NCI-H1048 (cell line): Measurements from ENCODE around the gene ATAT1.

Experiments
- DNase-seq: peaks from one replicate; lab custom pipeline; 2025; lab: John Stamatoyannopoulos, UW

Gene ATAT1

DNA sequence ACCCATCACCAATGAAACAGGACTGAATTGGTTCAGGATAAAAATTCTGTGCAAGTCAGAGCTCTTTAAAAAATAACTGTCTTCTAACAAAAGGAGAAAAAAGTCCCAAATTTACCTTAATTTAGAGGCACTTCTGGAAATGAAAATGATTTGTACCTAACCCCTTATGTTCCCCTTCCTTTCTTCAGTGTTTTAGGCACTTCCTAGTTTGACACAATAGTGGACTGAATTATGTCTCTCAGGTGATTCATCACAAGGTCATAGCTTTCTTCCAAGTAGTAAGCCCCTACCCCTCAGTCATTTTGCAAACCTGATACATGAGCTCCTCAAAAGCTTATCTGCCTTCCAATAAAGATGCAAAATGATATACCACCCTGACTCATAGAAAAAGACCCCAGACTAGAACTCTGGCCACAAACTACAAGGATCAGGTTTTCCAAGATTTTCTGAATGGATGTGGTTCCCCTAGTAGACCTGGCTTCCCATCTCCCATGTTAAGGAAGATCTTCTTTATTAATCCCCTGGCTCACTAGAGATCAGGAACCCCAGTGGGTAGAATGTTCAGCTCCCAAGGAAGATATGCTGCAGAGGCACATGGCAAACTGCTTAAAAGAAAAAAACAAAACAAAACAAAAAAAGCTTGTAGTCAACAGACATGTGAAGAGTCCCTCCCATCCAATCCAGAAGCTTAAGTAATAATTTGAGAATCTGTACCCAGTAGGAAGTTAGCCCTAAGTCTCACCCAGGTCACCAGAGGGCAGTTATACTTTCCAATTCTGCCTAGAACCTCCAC is 13.2 kb upstream of the ATAT1 start:
- no peak for DNase-seq

GRCh38 chr6:30614044-30614842 is 12.4 kb upstream of the ATAT1 start:
- DNase-seq, result no peak

GRCh38 chr6:30614843-30615218 is 11.8 kb upstream of the ATAT1 start:
- peak; percentile 70 for DNase-seq

GRCh38 chr6:30615219-30615957 is 11.3 kb upstream of the ATAT1 start:
- DNase-seq, result peak; percentile 29

- DNase-seq, result no peak
These were observed 10.5 kb upstream of the ATAT1 start for GRCh38 chr6:30615958-30616810.

- DNase-seq, result peak; percentile 98
These were observed 9.7 kb upstream of the ATAT1 start, which contains the start of gene PPP1R10 for GRCh38 chr6:30616811-30617564. TSS of gene PPP1R10 (minus strand) at chr6:30617243. CDS start at chr6:30609944, 7,299 bp downstream.

- peak; percentile 92 for DNase-seq
These were observed 9.0 kb upstream of the ATAT1 start, which contains the start of gene MRPS18B for GRCh38 chr6:30617565-30618269. TSS of gene MRPS18B (plus strand) at chr6:30617840. CDS start at chr6:30617866, 26 bp downstream.

GRCh38 chr6:30618270-30618797 is 8.3 kb upstream of the ATAT1 start:
- no peak for DNase-seq

DNA sequence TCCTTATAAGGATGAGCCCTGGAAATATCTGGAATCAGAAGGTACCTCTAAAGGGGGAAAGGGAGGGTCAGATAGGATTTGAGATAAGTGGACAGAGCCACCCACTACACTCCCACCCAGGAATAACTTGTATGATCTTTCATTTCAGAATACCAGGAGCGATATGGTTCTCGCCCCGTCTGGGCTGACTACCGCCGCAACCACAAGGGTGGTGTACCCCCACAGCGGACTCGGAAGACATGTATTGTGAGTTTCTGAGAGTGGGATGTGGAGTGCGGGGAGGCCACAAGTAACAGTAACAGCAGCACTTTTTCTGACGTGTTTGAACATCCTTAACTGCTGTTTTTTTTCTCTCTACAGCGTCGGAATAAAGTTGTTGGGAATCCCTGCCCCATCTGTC is 7.1 kb upstream of the ATAT1 start:
- no peak for DNase-seq

- no peak for DNase-seq
These were observed 1.2 kb upstream of the ATAT1 start for GRCh38 chr6:30625511-30625910.

- no peak for DNase-seq
These were observed 9.2 kb downstream of the ATAT1 start for GRCh38 chr6:30635834-30636233.

GRCh38 chr6:30640481-30640880 is 13.8 kb downstream of the ATAT1 start:
- DNase-seq, result no peak

GRCh38 chr6:30641048-30641447 is 14.4 kb downstream of the ATAT1 start:
- DNase-seq, result no peak

- no peak for DNase-seq
These were observed 17.0 kb downstream of the ATAT1 start for GRCh38 chr6:30643656-30644055.

DNA sequence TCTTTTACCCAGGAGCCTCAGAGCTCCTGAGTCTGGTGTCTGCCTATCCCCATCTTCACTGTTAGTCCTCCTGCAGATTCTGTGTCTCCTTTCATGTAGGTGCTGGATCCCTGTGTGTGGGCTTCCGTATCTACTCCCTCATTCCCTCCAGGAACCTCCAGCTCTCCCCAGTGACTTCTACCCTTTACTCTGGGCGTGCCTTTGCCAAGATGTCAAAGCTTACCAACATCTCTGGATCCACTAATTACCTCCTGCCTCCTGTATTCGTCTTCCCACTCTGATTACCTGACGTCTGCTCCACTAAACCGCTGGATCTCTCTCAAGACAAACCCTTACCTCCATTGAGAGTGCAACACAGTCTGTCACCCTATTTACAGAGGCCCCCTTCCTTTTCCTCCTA is 18.1 kb downstream of the ATAT1 start:
- DNase-seq, result no peak

DNA sequence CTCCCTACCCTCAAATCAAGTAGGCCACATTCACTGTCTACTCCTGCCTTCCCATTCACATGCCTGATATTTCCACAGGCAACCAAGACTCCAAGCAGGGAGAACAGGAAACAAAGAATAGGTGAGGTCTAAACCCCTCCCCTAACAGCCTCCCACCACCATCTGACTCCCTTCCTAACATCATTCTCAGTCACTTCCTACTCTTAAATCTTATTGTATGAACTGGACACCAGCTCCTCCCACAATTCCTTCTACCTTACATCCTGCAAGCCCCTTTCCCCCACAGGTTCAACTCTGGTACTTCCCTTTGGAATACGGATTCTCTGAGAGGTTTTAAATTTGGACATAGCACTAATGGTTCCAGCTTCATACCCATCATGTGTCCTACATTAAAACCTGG is 19.3 kb downstream of the ATAT1 start:
- DNase-seq, result no peak

- DNase-seq, result peak; percentile 72
These were observed 20.0 kb downstream of the ATAT1 start, which contains the start of gene C6orf136 for GRCh38 chr6:30646450-30647241. TSS of gene C6orf136 (plus strand) at chr6:30647133. CDS start at chr6:30647232, 99 bp downstream.

GRCh38 chr6:30647242-30648116 is 20.8 kb downstream of the ATAT1 start:
- DNase-seq, result peak; percentile 67
